ENCODE measurements around the gene MAP4K2.

Gene MAP4K2

GRCh38 chr11:64766881-64767280 is 36.1 kb downstream of the MAP4K2 start:
- DNase-seq, result no peak

GRCh38 chr11:64765851-64766665 is 37.0 kb downstream of the MAP4K2 start:
- DNase-seq, result no peak

GRCh38 chr11:64765291-64765850 is 37.6 kb downstream of the MAP4K2 start:
- no peak for DNase-seq

- DNase-seq, result no peak
Measured at GRCh38 chr11:64764753-64765152, 38.3 kb downstream of the MAP4K2 start.

GRCh38 chr11:64764040-64764611 is 38.9 kb downstream of the MAP4K2 start:
- no peak for DNase-seq

GRCh38 chr11:64763526-64764039 is 39.4 kb downstream of the MAP4K2 start:
- DNase-seq, result no peak

GRCh38 chr11:64762674-64763525 is 40.1 kb downstream of the MAP4K2 start:
- no peak for DNase-seq

- DNase-seq, result no peak
Measured at GRCh38 chr11:64762277-64762673, 40.7 kb downstream of the MAP4K2 start.

GRCh38 chr11:64760759-64761420 is 42.1 kb downstream of the MAP4K2 start:
- no peak for DNase-seq

- no peak for DNase-seq
Measured at GRCh38 chr11:64759722-64760719, 43.0 kb downstream of the MAP4K2 start, which contains the start of gene PYGM. Gene PYGM (minus strand): TSS chr11:64759974. CDS start chr11:64759898, 76 bp downstream.

- no peak for DNase-seq
Measured at GRCh38 chr11:64759131-64759721, 43.8 kb downstream of the MAP4K2 start.

GRCh38 chr11:64758330-64759079 is 44.5 kb downstream of the MAP4K2 start:
- DNase-seq, result no peak

GRCh38 chr11:64757549-64758329 is 45.3 kb downstream of the MAP4K2 start:
- DNase-seq, result no peak

- no peak for DNase-seq
Measured at GRCh38 chr11:64755681-64756361, 47.2 kb downstream of the MAP4K2 start.

- DNase-seq, result no peak
Measured at GRCh38 chr11:64754919-64755662, 47.9 kb downstream of the MAP4K2 start.

GRCh38 chr11:64754124-64754918 is 48.7 kb downstream of the MAP4K2 start:
- DNase-seq, result no peak

Data from stimulated activated CD4-positive, alpha-beta T cell treated with anti-CD3 and anti-CD28 coated beads, Interleukin-1b, Interleukin-23, amount 100 ng/mL, for 48 hours (primary cell).